ENCODE measurements around the gene TOP1. TPM values are rescaled to one million over a fixed set of nuclear protein-coding genes. Genes with fewer than 3 reads are reported as not detected.

Gene TOP1
- total RNA-seq, 1 donor from 2014 or later, result 9.4 TPM

- peak in 1 of 2 donors; percentile 57 for DNase-seq (ENCODE audit: low spot score in 2 of 2)
- TF ChIP-seq CTCF (IDR thresholded peaks at IDR 0.05), result no peak
- Histone ChIP-seq H3K4me3 (no peak overlapping the region), H3K9me3 (no peaks in the 10 kb centered on the region), H3K27ac (no peak overlapping the region), H3K36me3 (no peaks in the 10 kb centered on the region), H3K27me3 (no peaks in the 10 kb centered on the region), H3K4me1 (peaks cover 0 to 4% of the 10 kb centered on the region in 2 donors)
- intact Hi-C loops (cut with DNase I), result no loop called here
Observed at GRCh38 chr20:41011551-41012067, 17.0 kb upstream of the TOP1 start.

- peak in 1 of 2 donors; percentile 24 for DNase-seq (ENCODE audit: low spot score in 2 of 2)
- no peak for TF ChIP-seq CTCF (IDR thresholded peaks at IDR 0.05)
- no peaks in the 10 kb centered on the region for H3K27me3 ChIP-seq
- H3K27ac ChIP-seq, result no peak overlapping the region
- no peaks in the 10 kb centered on the region for H3K9me3 ChIP-seq
- peaks cover 0 to 4% of the 10 kb centered on the region in 2 donors for H3K4me1 ChIP-seq
- no peaks in the 10 kb centered on the region for H3K36me3 ChIP-seq
- H3K4me3 ChIP-seq, result no peak overlapping the region
- intact Hi-C loops (cut with DNase I), result no loop called here
Observed at GRCh38 chr20:41014561-41015088, 14.0 kb upstream of the TOP1 start.

DNA sequence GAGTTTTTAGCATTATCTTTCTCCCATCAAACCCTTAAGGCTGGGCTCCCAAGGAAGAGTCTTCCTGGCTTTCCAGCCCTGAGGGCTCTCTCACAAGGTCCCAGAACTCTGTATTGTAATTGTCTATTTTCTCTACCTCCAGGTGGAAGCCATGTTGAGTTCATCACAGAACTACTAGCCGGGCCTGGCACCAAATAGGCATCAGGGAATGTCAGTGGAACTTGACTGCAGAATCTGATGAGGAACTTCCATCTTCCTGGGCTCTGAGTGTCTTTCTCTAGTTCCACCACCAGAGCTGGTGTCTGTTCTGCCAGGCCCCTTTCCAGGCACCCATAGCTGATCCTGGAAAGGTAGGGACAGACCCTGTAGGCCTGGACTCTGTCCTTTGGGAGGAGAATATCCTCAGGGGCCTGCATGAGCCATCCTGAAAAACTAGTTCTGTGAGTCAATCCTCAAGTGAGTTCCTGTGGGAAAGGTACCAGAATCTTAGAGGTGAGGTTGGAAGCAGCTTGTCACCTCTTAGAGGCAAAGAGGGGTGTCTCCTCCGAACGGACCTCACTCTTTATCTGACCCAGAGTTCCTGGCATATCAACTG is 11.1 kb upstream of the TOP1 start:
- Histone ChIP-seq H3K36me3 (no peaks in the 10 kb centered on the region), H3K9me3 (no peaks in the 10 kb centered on the region), H3K27me3 (no peaks in the 10 kb centered on the region), H3K4me3 (no peak overlapping the region), H3K27ac (no peak overlapping the region), H3K4me1 (peaks cover 0 to 4% of the 10 kb centered on the region in 2 donors)
- intact Hi-C loops (cut with DNase I), result no loop called here
- peak in 1 of 2 donors; percentile 33 for DNase-seq (ENCODE audit: low spot score in 2 of 2)
- no peak for TF ChIP-seq CTCF (IDR thresholded peaks at IDR 0.05)

DNA sequence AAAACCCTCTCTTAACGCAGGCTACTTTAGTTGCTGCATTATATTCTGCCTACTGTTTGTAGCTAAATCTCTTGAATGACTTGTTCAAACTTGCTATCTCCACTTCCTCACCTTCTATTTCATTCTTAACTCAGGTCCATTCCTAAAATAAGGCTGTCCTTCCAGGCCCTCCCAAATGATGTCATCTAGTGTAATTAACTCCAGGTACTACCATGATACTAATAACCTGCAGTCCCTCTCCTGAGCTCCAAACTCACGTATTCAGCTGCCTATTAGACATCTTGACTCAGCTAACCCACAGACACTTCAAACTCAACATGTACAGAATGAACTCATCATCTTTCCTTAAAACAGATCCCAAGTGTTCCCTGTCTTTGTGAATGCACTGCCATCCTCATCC is 10.5 kb upstream of the TOP1 start:
- Histone ChIP-seq H3K4me1 (no peaks in the 10 kb centered on the region), H3K27ac (no peak overlapping the region), H3K36me3 (no peaks in the 10 kb centered on the region), H3K4me3 (no peak overlapping the region), H3K27me3 (no peaks in the 10 kb centered on the region), H3K9me3 (no peaks in the 10 kb centered on the region)
- no peak for TF ChIP-seq CTCF (IDR thresholded peaks at IDR 0.05)
- intact Hi-C loops (cut with DNase I), result no loop called here
- DNase-seq (ENCODE audit: low spot score in 2 of 2), result peak in 1 of 2 donors; percentile 9

DNA sequence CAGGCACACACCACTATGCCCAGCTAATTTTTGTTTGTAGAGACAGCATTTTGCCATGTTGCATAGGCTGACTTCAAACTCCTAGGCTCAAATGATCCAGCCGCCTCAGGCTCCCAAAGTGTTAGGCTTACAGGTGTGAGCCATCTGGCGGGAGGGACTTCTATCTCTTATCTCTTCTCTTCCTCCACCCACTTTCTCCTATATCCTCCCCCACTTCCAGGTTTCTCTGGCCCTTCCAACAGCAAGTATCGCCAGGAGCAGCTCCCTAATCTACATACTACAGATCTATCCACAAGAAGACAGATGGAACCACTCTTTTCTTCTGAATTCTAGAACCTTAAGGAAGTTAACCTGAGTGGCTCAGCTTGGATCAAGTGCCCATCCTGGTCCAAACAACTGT is 5.1 kb upstream of the TOP1 start:
- no peak overlapping the region for H3K27ac ChIP-seq
- intact Hi-C loops (cut with DNase I), result no loop called here
- no peaks in the 10 kb centered on the region for H3K9me3 ChIP-seq
- no peak overlapping the region for H3K4me3 ChIP-seq
- no peaks in the 10 kb centered on the region for H3K36me3 ChIP-seq
- H3K27me3 ChIP-seq, result no peaks in the 10 kb centered on the region
- H3K4me1 ChIP-seq, result peaks cover 0 to 4% of the 10 kb centered on the region in 2 donors
- no peak for TF ChIP-seq CTCF (IDR thresholded peaks at IDR 0.05)
- DNase-seq (ENCODE audit: low spot score in 2 of 2), result peak in 1 of 2 donors; percentile 22
